Measurements from ENCODE around the gene BLM. TPM values are rescaled to one million over a fixed set of nuclear protein-coding genes. Genes with fewer than 3 reads are reported as not detected.

BLM gene
- total and polyA plus RNA-seq, 2 of the 8 experiments (the other 6 are each of a cell fraction or from before 2014, with no cell fraction given), result 15.2 to 46.7 TPM

DNA sequence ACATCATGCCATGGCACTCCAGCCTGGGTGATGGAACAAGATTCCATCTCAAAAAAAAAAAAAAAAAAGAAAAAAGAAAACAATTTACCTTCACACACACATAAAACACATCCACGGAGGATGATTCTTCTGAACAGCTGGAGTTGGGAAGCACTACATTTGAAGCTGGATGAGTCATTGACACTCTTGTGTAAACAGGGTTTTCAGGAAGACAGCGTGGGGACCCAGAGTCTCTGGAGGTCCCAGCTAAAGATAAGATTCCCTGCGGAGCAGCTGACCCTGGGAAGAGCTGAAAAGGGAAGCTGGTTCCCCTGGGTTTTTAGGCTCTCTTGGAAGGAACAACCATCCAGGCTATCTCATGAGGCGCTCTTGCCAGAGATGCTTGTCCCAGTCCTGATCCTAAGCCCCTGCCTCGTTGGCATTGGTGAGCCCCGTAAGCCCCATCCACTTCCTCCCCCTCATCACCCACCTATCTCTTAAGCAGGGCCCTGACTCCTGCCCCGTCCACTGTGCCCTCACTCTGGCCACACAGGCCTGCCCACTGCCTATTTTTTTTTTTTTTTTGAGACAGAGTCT, 119.2 kb downstream of the BLM start:
- no peaks in the 10 kb centered on the region; a peak in 1 of 7 replicates for H3K27me3 ChIP-seq (replicated peaks in 1 of 4; ENCODE audit: control insufficient read depth in 3 of 4, extremely low read depth in 1 of 4, insufficient read depth in 3 of 4, low read length in 3 of 4)
- H4K5ac ChIP-seq (ENCODE audit: insufficient read length, low read depth, low read length), result no peak overlapping the region
- no peak overlapping the region for H3K4me3 ChIP-seq (ENCODE audit: extremely low read depth in 1 of 4, insufficient read depth in 2 of 4, low read depth in 3 of 4, low read length in 4 of 4)
- TF ChIP-seq BACH1 (IDR thresholded peaks at IDR 0.05; ENCODE audit: low read length) (no peak), SIRT6 (IDR thresholded peaks at IDR 0.05; ENCODE audit: low read length) (no peak), TCF12 (IDR thresholded peaks at IDR 0.05; ENCODE audit: low read depth, low read length) (no peak)
- TF ChIP-seq, protein P1, sequence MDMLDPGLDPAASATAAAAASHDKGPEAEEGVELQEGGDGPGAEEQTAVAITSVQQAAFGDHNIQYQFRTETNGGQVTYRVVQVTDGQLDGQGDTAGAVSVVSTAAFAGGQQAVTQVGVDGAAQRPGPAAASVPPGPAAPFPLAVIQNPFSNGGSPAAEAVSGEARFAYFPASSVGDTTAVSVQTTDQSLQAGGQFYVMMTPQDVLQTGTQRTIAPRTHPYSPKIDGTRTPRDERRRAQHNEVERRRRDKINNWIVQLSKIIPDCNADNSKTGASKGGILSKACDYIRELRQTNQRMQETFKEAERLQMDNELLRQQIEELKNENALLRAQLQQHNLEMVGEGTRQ (IDR thresholded peaks at IDR 0.05; ENCODE audit: low read length), result no peak
- H4K8ac ChIP-seq (ENCODE audit: extremely low read depth, insufficient read depth, low read length), result no peak overlapping the region
- WGBS, 2 experiments (ENCODE audit: extremely low coverage in 1 of 2, insufficient coverage in 1 of 2, insufficient read length in 1 of 2, insufficient replicate concordance in 2 of 2, low coverage in 1 of 2, low lambda C conversion rate in 2 of 2, missing lambda C conversion rate in 1 of 2), result 72% methylated on average over 5 of the region's 7 CpGs; no CpG with 5 or more reads in 1 of the 2 experiments
- H3K56ac ChIP-seq (replicated peaks; ENCODE audit: insufficient read length, low read depth, low read length), result no peak overlapping the region
- no peaks in the 10 kb centered on the region for H3K79me2 ChIP-seq (ENCODE audit: control insufficient read depth in 1 of 2, insufficient read depth in 2 of 2, low read length in 2 of 2)
- H3K4me1 ChIP-seq (replicated peaks in 1 of 4; ENCODE audit: control insufficient read depth in 3 of 4, insufficient read depth in 4 of 4, low read length in 3 of 4), result peaks cover 6 to 21% (median 18%) of the 10 kb centered on the region in 4 experiments
- no peak overlapping the region for H2BK120ac ChIP-seq (replicated peaks; ENCODE audit: low read depth, low read length)
- H3K18ac ChIP-seq (ENCODE audit: extremely low read depth, low read length), result no peak overlapping the region
- no peak overlapping the region for H3K27ac ChIP-seq (ENCODE audit: low read depth, low read length)
- H2BK20ac ChIP-seq (ENCODE audit: low read length), result no peak overlapping the region
- H4K20me1 ChIP-seq (replicated peaks in 1 of 2; ENCODE audit: control insufficient read depth in 1 of 2, insufficient read depth in 2 of 2, low read length in 2 of 2), result no peaks in the 10 kb centered on the region
- H3K23me2 ChIP-seq (ENCODE audit: low read depth, low read length), result no peaks in the 10 kb centered on the region
- H3K9ac ChIP-seq (replicated peaks in 1 of 4; ENCODE audit: extremely low read depth in 1 of 4, low read depth in 3 of 4, low read length in 3 of 4), result no peak overlapping the region
- H2AFZ ChIP-seq (ENCODE audit: low read length), result no peak overlapping the region
- FAIRE-seq (no peak), DNase-seq (ENCODE audit: low read depth in 1 of 2, low spot score in 2 of 2) (no peak)
- H3K4me2 ChIP-seq (ENCODE audit: insufficient read depth in 1 of 2, low read depth in 2 of 2, low read length in 2 of 2), result no peak overlapping the region
- H3K14ac ChIP-seq (ENCODE audit: insufficient read length), result no peak overlapping the region
- H3K4ac ChIP-seq (replicated peaks; ENCODE audit: insufficient read length, low read depth, low read length), result no peak overlapping the region
- H2BK12ac ChIP-seq (ENCODE audit: low read depth, low read length), result 0 out of 2 replicates have a peak overlapping the region, but pooled peaks have one; percentile 50
- H2BK15ac ChIP-seq (ENCODE audit: low read length), result no peak overlapping the region
- no peaks in the 10 kb centered on the region for H3K9me3 ChIP-seq (ENCODE audit: insufficient read depth in 2 of 2, low read depth in 1 of 2, low read length in 1 of 2)
- H3K36me3 ChIP-seq (ENCODE audit: control insufficient read depth in 2 of 4, insufficient read depth in 4 of 4, low read length in 3 of 4), result no peaks in the 10 kb centered on the region
- no peak overlapping the region; the same call in 1 of the 2 replicates for H2BK5ac ChIP-seq (ENCODE audit: low read depth, low read length)
- ChIA-PET CTCF (ENCODE audit: partially characterized antibody) (interaction anchor here (1.3 kb wide), 2 partner anchors 50 to 97 kb away, joined by 3 to 6 read pairs; no protein-coding TSS in a partner anchor), POLR2A (ENCODE audit: partially characterized antibody) (no interaction called here)
- H3K79me1 ChIP-seq (ENCODE audit: low read depth, low read length), result no peaks in the 10 kb centered on the region
- no peak overlapping the region for H2AK5ac ChIP-seq (ENCODE audit: low read depth, low read length)
- no peak overlapping the region for H4K91ac ChIP-seq (replicated peaks; ENCODE audit: insufficient read length, low read length)
- H3K23ac ChIP-seq (ENCODE audit: insufficient read length), result no peak overlapping the region

Data from H1 (cell line).